H9 (cell line): ENCODE measurements around the gene PNRC1. TPM values are rescaled to one million over a fixed set of nuclear protein-coding genes. Genes with fewer than 3 reads are reported as not detected.

Experiments used
- DNase-seq: peaks from one replicate; pipeline ENCODE4 v3.0.0-alpha.2; 2017
- H2AFZ ChIP-seq: one replicate; pipeline ENCODE4 v1.6.1; 2013; ENCODE audit warnings: mild to moderate bottlenecking, low read length, control low read depth, moderate library complexity
- H2AK5ac ChIP-seq: 2 replicates; pipeline ENCODE4 v1.6.1; 2013; ENCODE audit warnings: low read length, control low read depth, mixed read lengths; ENCODE audit not compliant: insufficient read length
- H2BK120ac ChIP-seq: one replicate; pipeline ENCODE4 v1.6.1; 2013; ENCODE audit warnings: low read depth, mild to moderate bottlenecking, low read length, control low read depth, inconsistent platforms; ENCODE audit not compliant: poor library complexity, severe bottlenecking
- H2BK12ac ChIP-seq: 2 replicates; pipeline ENCODE4 v1.6.1; 2013; ENCODE audit warnings: low read length, control low read depth, mixed read lengths, low read depth; ENCODE audit not compliant: insufficient read length
- H2BK15ac ChIP-seq: 2 replicates; pipeline ENCODE4 v1.6.1; 2013; ENCODE audit warnings: low read depth, low read length, control low read depth
- H2BK20ac ChIP-seq: one replicate; pipeline ENCODE4 v1.6.1; 2013; ENCODE audit warnings: low read depth, mild to moderate bottlenecking, low read length, control low read depth, inconsistent platforms; ENCODE audit not compliant: poor library complexity, severe bottlenecking
- H2BK5ac ChIP-seq: 2 replicates; pipeline ENCODE4 v1.6.1; 2013; ENCODE audit warnings: low read length, control low read depth, mixed read lengths; ENCODE audit not compliant: insufficient read length
- H3K14ac ChIP-seq: 2 replicates; pipeline ENCODE4 v1.6.1; 2013; ENCODE audit warnings: low read length, control low read depth; ENCODE audit not compliant: insufficient read depth
- H3K18ac ChIP-seq: 2 replicates; pipeline ENCODE4 v1.6.1; 2013; ENCODE audit warnings: low read depth, mild to moderate bottlenecking, mixed read lengths, low read length, control low read depth; ENCODE audit not compliant: insufficient read length
- H3K23ac ChIP-seq: 2 replicates; pipeline ENCODE4 v1.6.1; 2013; ENCODE audit warnings: low read length, control low read depth, mixed read lengths, low read depth; ENCODE audit not compliant: insufficient read length
- H3K23me2 ChIP-seq: 2 replicates; pipeline ENCODE4 v1.6.1; 2013; ENCODE audit warnings: low read depth, mild to moderate bottlenecking, mixed read lengths, low read length, control low read depth; ENCODE audit not compliant: insufficient read length, poor library complexity, severe bottlenecking
- H3K27ac ChIP-seq: 2 replicates; pipeline ENCODE4 v1.5.1; 2013; ENCODE audit warnings: low read length, control low read depth, mixed read lengths, low read depth; ENCODE audit not compliant: insufficient read length
- H3K27me3 ChIP-seq: 2 replicates; pipeline ENCODE4 v1.6.1; 2013; ENCODE audit warnings: low read length, control low read depth, inconsistent platforms; ENCODE audit not compliant: insufficient read depth
- H3K4ac ChIP-seq: 2 replicates; pipeline ENCODE4 v1.6.1; 2013; ENCODE audit warnings: low read depth, mild to moderate bottlenecking, control low read depth, inconsistent platforms, low read length, moderate library complexity
- H3K4me1 ChIP-seq: 2 replicates; pipeline ENCODE4 v1.6.1; 2013; ENCODE audit warnings: low read length, control low read depth, inconsistent platforms; ENCODE audit not compliant: insufficient read depth
- H3K4me2 ChIP-seq: 2 replicates; pipeline ENCODE4 v1.6.1; 2013; ENCODE audit warnings: low read length, control low read depth, mixed read lengths; ENCODE audit not compliant: insufficient read length, insufficient read depth
- H3K56ac ChIP-seq: 2 replicates; pipeline ENCODE4 v1.6.1; 2013; ENCODE audit warnings: low read depth, mild to moderate bottlenecking, mixed read lengths, low read length, control low read depth; ENCODE audit not compliant: insufficient read length
- H3K79me1 ChIP-seq: 2 replicates; pipeline ENCODE4 v1.6.1; 2013; ENCODE audit warnings: low read depth, mild to moderate bottlenecking, moderate library complexity, low read length, control low read depth, inconsistent platforms; ENCODE audit not compliant: insufficient read depth, poor library complexity, severe bottlenecking
- H3K79me2 ChIP-seq: 2 replicates; pipeline ENCODE4 v1.6.1; 2013; ENCODE audit warnings: low read length, control low read depth, inconsistent platforms; ENCODE audit not compliant: insufficient read depth
- H3K9ac ChIP-seq: 2 replicates; pipeline ENCODE4 v1.6.1; 2013; ENCODE audit warnings: low read length, control low read depth, mixed read lengths; ENCODE audit not compliant: insufficient read length; ENCODE audit errors: extremely low read depth
- H3K9me3 ChIP-seq: one replicate; pipeline ENCODE4 v1.6.1; 2013; ENCODE audit warnings: low read depth, low read length, inconsistent platforms; ENCODE audit not compliant: control insufficient read depth
- H3T11ph ChIP-seq: one replicate; pipeline ENCODE4 v1.6.1; 2013; ENCODE audit warnings: mild to moderate bottlenecking, low read length, control low read depth, inconsistent platforms
- H4K20me1 ChIP-seq: one replicate; pipeline ENCODE4 v1.6.1; 2013; ENCODE audit not compliant: control insufficient read depth, insufficient read length, insufficient read depth
- H4K5ac ChIP-seq: 2 replicates; pipeline ENCODE4 v1.6.1; 2013; ENCODE audit warnings: low read depth, mild to moderate bottlenecking, mixed read lengths, low read length, control low read depth; ENCODE audit not compliant: insufficient read length
- H4K8ac ChIP-seq: replicated peaks from 2 replicates; pipeline ENCODE4 v1.6.1; 2013; ENCODE audit warnings: low read length, control low read depth, mixed read lengths, low read depth; ENCODE audit not compliant: insufficient read length
- H4K91ac ChIP-seq: 2 replicates; pipeline ENCODE4 v1.6.1; 2013; ENCODE audit warnings: low read depth, mild to moderate bottlenecking, moderate library complexity, mixed read lengths, low read length, control low read depth; ENCODE audit not compliant: insufficient read length
- H3K27ac Mint-ChIP-seq, 3 experiments: 2 replicates in 2 of 3; 3 replicates in 1 of 3; pipeline ENCODE4 v1.8.0; 2020 to 2021; ENCODE audit warnings: mixed read lengths in 3 of 3, mild to moderate bottlenecking in 1 of 3, moderate library complexity in 1 of 3
- H3K27me3 Mint-ChIP-seq: 2 replicates; pipeline ENCODE4 v1.8.0; 2021; ENCODE audit warnings: low read depth, mild to moderate bottlenecking, moderate library complexity, mixed read lengths
- H3K36me3 Mint-ChIP-seq, 3 experiments: 2 replicates in 2 of 3; 3 replicates in 1 of 3; pipeline ENCODE4 v1.8.0; 2020 to 2021; ENCODE audit warnings: low read depth in 3 of 3, mixed read lengths in 3 of 3; ENCODE audit not compliant: insufficient read depth in 1 of 3
- H3K4me1 Mint-ChIP-seq, 2 experiments: 2 replicates each; pipeline ENCODE4 v1.8.0; 2020; ENCODE audit warnings: mixed read lengths in 2 of 2
- H3K4me3 Mint-ChIP-seq, 2 experiments: 2 replicates in 1 of 2; 3 replicates in 1 of 2; pipeline ENCODE4 v1.8.0; 2020 to 2021; ENCODE audit warnings: mild to moderate bottlenecking in 2 of 2, mixed read lengths in 2 of 2, moderate library complexity in 1 of 2
- H3K9me3 Mint-ChIP-seq, 2 experiments: 2 replicates in 1 of 2; 3 replicates in 1 of 2; pipeline ENCODE4 v1.8.0; 2020; ENCODE audit warnings: mild to moderate bottlenecking in 2 of 2, mixed read lengths in 2 of 2, moderate library complexity in 1 of 2
- CTCF ChIP-seq: fragments of 200-600 bp; sonication (generic); conservative IDR thresholded peaks from 3 replicates; pipeline ENCODE4 v1.8.0; 2021; ENCODE audit warnings: antibody characterized with exemption, mild to moderate bottlenecking
- WGBS: extraction: QIAGEN DNeasy Blood & Tissue Kit; methylation state at CpG from one replicate; pipeline ENCODE4 v1.1.7; 2013; ENCODE audit warnings: missing lambda C conversion rate, low lambda C conversion rate, mixed read lengths; ENCODE audit not compliant: insufficient read length; ENCODE audit errors: extremely low coverage; 5-methylcytosine and 5-hydroxymethylcytosine counted together
- total RNA-seq: library from RNA; stranded (reverse); gene quantifications from 2 replicates; pipeline ENCODE4 v1.2.1, GENCODE V29; 2021

PNRC1 gene
- total RNA-seq, 1 experiment from 2014 or later = 57.4 TPM

- Mint-ChIP-seq H3K36me3 (no peaks in the 10 kb centered on the region; a peak in 2 of 7 replicates), H3K27me3 (peaks cover 38% of the 10 kb centered on the region), H3K4me1 (peaks cover 8 to 10% of the 10 kb centered on the region in 2 experiments), H3K4me3 (peak overlapping the region; percentile 64 to 80; a peak in 4 of 5 replicates), H3K27ac (no peak overlapping the region), H3K9me3 (no peaks in the 10 kb centered on the region; a peak in 1 of 5 replicates)
- no peaks in the 10 kb centered on the region for H3K79me1 ChIP-seq
- no peaks in the 10 kb centered on the region for H3K4me1 ChIP-seq
- H3K23me2 ChIP-seq = peaks cover 5% of the 10 kb centered on the region
- H3T11ph ChIP-seq = no peak overlapping the region
- no peak overlapping the region for H3K4me2 ChIP-seq
- no peak overlapping the region for H2BK20ac ChIP-seq
- H3K18ac ChIP-seq = no peak overlapping the region
- H3K4ac ChIP-seq = no peak overlapping the region
- H3K23ac ChIP-seq = no peak overlapping the region
- no peak for DNase-seq
- no peaks in the 10 kb centered on the region for H3K9me3 ChIP-seq
- no peak overlapping the region for H2AK5ac ChIP-seq
- TF ChIP-seq CTCF = no peak
- WGBS = no CpG with 5 or more reads among the region's 8 CpGs
- H2BK12ac ChIP-seq = no peak overlapping the region
- no peak overlapping the region for H2BK5ac ChIP-seq
- no peak overlapping the region for H2BK120ac ChIP-seq
- H2AFZ ChIP-seq = no peak overlapping the region
- no peak overlapping the region for H4K8ac ChIP-seq
- no peaks in the 10 kb centered on the region for H3K79me2 ChIP-seq
- H2BK15ac ChIP-seq = no peak overlapping the region
- H3K27ac ChIP-seq = no peak overlapping the region
- no peak overlapping the region for H3K14ac ChIP-seq
- no peak overlapping the region for H4K91ac ChIP-seq
- no peak overlapping the region for H3K56ac ChIP-seq
- peaks cover 16% of the 10 kb centered on the region for H3K27me3 ChIP-seq
- no peak overlapping the region for H3K9ac ChIP-seq
- H4K20me1 ChIP-seq = no peaks in the 10 kb centered on the region
- no peak overlapping the region for H4K5ac ChIP-seq
Observed at GRCh38 chr6:89118931-89119330, 38.4 kb downstream of the PNRC1 start.
